DOHH2 (cell line): ENCODE data around the gene DTNB.

Experiments used
- H3F3A ChIP-seq: fragments of 200-600 bp; sonication (generic), shearing (Covaris generic); 2 replicates; pipeline ENCODE4 v1.6.0; 2016; ENCODE audit warnings: antibody characterized with exemption, mild to moderate bottlenecking; ENCODE audit not compliant: control insufficient read depth, insufficient read depth
- H3K27ac ChIP-seq: fragments of 200-600 bp; sonication (generic); 2 replicates; pipeline ENCODE4 v1.5.1; 2014; ENCODE audit warnings: low read depth, mild to moderate bottlenecking, low read length, moderate library complexity
- H3K27me3 ChIP-seq: fragments of 200-600 bp; sonication (generic); 2 replicates; pipeline ENCODE4 v1.6.1; 2014; ENCODE audit warnings: mild to moderate bottlenecking, low read length, mixed read lengths; ENCODE audit not compliant: control insufficient read depth
- H3K36me3 ChIP-seq: fragments of 200-600 bp; sonication (generic); 2 replicates; pipeline ENCODE4 v1.6.1; 2014; ENCODE audit warnings: mild to moderate bottlenecking, low read length, moderate library complexity, mixed read lengths; ENCODE audit not compliant: control insufficient read depth
- H3K4me1 ChIP-seq: fragments of 200-600 bp; sonication (generic); 2 replicates; pipeline ENCODE4 v1.6.1; 2014; ENCODE audit warnings: mild to moderate bottlenecking, low read length, mixed read lengths; ENCODE audit not compliant: control insufficient read depth
- H3K4me2 ChIP-seq: fragments of 200-600 bp; sonication (generic); 2 replicates; pipeline ENCODE4 v1.6.0; 2014; ENCODE audit warnings: mild to moderate bottlenecking, low read length, moderate library complexity
- H3K4me3 ChIP-seq: fragments of 200-600 bp; sonication (generic); 2 replicates; pipeline ENCODE4 v1.5.1; 2014; ENCODE audit warnings: mild to moderate bottlenecking, low read length, mixed read lengths
- H3K79me2 ChIP-seq: fragments of 200-600 bp; sonication (generic); 2 replicates; pipeline ENCODE4 v1.6.1; 2014; ENCODE audit warnings: mild to moderate bottlenecking, low read length, mixed read lengths; ENCODE audit not compliant: control insufficient read depth
- H3K9me2 ChIP-seq: fragments of 200-600 bp; sonication (generic); replicated peaks from 2 replicates; pipeline ENCODE4 v1.6.1; 2014; ENCODE audit warnings: mild to moderate bottlenecking, low read length, mixed read lengths; ENCODE audit not compliant: control insufficient read depth
- H3K9me3 ChIP-seq: fragments of 200-600 bp; sonication (generic); 2 replicates; pipeline ENCODE4 v1.6.1; 2014; ENCODE audit warnings: antibody characterized with exemption, low read length, mixed read lengths; ENCODE audit not compliant: control insufficient read depth, insufficient read depth
- H4K20me1 ChIP-seq: fragments of 200-600 bp; sonication (generic); 2 replicates; pipeline ENCODE4 v1.6.0; 2014; ENCODE audit warnings: low read depth, mild to moderate bottlenecking, antibody characterized with exemption, low read length, moderate library complexity; ENCODE audit not compliant: control insufficient read depth, insufficient read depth
- CTCF ChIP-seq: fragments of 200-600 bp; sonication (generic); IDR thresholded peaks from one replicate; pipeline ENCODE4 v1.5.1; 2014; ENCODE audit warnings: antibody characterized with exemption, mild to moderate bottlenecking, low read depth, low read length; ENCODE audit not compliant: poor library complexity, severe bottlenecking
- EZH2phosphoT487 ChIP-seq: fragments of 200-600 bp; sonication (generic); IDR thresholded peaks from 2 replicates; pipeline ENCODE4 v1.6.1; 2017; ENCODE audit warnings: borderline replicate concordance, mild to moderate bottlenecking, antibody characterized with exemption, low read length, moderate library complexity, mixed read lengths

Gene DTNB

GRCh38 chr2:25368660-25369059 lies 304.7 kb downstream of the DTNB start:
- Histone ChIP-seq H3K79me2 (no peaks in the 10 kb centered on the region), H3K9me2 (no peaks in the 10 kb centered on the region), H3F3A (no peaks in the 10 kb centered on the region), H3K4me3 (no peak overlapping the region), H3K36me3 (no peaks in the 10 kb centered on the region), H3K27me3 (no peaks in the 10 kb centered on the region), H3K27ac (no peak overlapping the region), H3K4me2 (no peak overlapping the region), H3K9me3 (no peaks in the 10 kb centered on the region), H3K4me1 (no peaks in the 10 kb centered on the region), H4K20me1 (no peaks in the 10 kb centered on the region)
- TF ChIP-seq EZH2phosphoT487 (no peak), CTCF (no peak)

- Histone ChIP-seq H3K4me2 (no peak overlapping the region), H4K20me1 (no peaks in the 10 kb centered on the region), H3K27me3 (no peaks in the 10 kb centered on the region), H3K9me3 (no peaks in the 10 kb centered on the region), H3K79me2 (no peaks in the 10 kb centered on the region), H3K36me3 (no peaks in the 10 kb centered on the region), H3K4me3 (no peak overlapping the region), H3K9me2 (no peaks in the 10 kb centered on the region), H3K4me1 (peaks cover 11% of the 10 kb centered on the region), H3K27ac (no peak overlapping the region), H3F3A (no peaks in the 10 kb centered on the region)
- TF ChIP-seq EZH2phosphoT487: no peak
- TF ChIP-seq CTCF: no peak
Measured at GRCh38 chr2:25367296-25367695, 306.1 kb downstream of the DTNB start.

GRCh38 chr2:25366629-25367028 lies 306.7 kb downstream of the DTNB start:
- Histone ChIP-seq H3K27me3 (no peaks in the 10 kb centered on the region), H3K79me2 (no peaks in the 10 kb centered on the region), H3K27ac (no peak overlapping the region)

More at GRCh38 chr2:25366629-25367028, 306.7 kb downstream of the DTNB start:
- H3K36me3 ChIP-seq: no peaks in the 10 kb centered on the region
- H4K20me1 ChIP-seq: no peaks in the 10 kb centered on the region
- no peak overlapping the region for H3K4me3 ChIP-seq
- no peaks in the 10 kb centered on the region for H3F3A ChIP-seq
- TF ChIP-seq CTCF (no peak), EZH2phosphoT487 (no peak)
- H3K9me3 ChIP-seq: no peaks in the 10 kb centered on the region
- H3K4me1 ChIP-seq: peaks cover 15% of the 10 kb centered on the region
- H3K4me2 ChIP-seq: no peak overlapping the region
- H3K9me2 ChIP-seq: no peaks in the 10 kb centered on the region
